ENCODE results near the gene LHX4. TPM values are rescaled to one million over a fixed set of nuclear protein-coding genes. Genes with fewer than 3 reads are reported as not detected.

LHX4 gene
- total RNA-seq, 1 donor from 2014 or later, result 0.12 TPM

DNA sequence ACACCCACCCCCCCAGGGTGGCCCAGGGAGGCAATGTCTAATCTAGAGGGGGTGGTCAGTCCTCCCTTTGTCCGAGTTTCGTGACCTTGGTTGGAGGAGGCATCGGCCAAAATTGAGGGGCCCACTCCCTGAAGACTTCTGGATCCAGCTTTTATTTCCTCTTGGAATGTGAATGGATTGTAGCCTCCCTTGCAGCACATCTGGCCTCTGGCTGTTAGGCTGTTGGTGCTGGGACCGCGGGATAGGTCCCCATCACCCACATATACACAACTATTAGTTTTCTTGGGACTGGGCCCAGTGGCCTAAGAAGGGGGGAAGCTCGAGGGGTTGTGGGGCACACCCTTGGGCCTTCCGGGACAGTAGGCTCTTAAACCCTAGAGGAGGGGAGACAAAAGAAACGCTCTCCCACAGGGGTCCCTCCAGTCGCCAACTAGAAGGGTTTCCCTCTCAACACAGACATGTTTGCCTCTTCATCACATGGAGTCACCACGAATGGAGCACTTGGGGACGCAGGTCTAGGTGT is 2.5 kb downstream of the LHX4 start:
- TF ChIP-seq, protein P1, sequence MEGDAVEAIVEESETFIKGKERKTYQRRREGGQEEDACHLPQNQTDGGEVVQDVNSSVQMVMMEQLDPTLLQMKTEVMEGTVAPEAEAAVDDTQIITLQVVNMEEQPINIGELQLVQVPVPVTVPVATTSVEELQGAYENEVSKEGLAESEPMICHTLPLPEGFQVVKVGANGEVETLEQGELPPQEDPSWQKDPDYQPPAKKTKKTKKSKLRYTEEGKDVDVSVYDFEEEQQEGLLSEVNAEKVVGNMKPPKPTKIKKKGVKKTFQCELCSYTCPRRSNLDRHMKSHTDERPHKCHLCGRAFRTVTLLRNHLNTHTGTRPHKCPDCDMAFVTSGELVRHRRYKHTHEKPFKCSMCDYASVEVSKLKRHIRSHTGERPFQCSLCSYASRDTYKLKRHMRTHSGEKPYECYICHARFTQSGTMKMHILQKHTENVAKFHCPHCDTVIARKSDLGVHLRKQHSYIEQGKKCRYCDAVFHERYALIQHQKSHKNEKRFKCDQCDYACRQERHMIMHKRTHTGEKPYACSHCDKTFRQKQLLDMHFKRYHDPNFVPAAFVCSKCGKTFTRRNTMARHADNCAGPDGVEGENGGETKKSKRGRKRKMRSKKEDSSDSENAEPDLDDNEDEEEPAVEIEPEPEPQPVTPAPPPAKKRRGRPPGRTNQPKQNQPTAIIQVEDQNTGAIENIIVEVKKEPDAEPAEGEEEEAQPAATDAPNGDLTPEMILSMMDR (IDR thresholded peaks at IDR 0.05), result no peak
- DNase-seq (ENCODE audit: low spot score), result no peak
- H3K4me1 Mint-ChIP-seq (ENCODE audit: low read depth), result peaks cover 24% of the 10 kb centered on the region
- no peaks in the 10 kb centered on the region for H3K9me3 Mint-ChIP-seq (ENCODE audit: low read depth)
- H3K36me3 Mint-ChIP-seq (ENCODE audit: low read depth), result no peaks in the 10 kb centered on the region
- peaks cover 67% of the 10 kb centered on the region for H3K27me3 Mint-ChIP-seq (ENCODE audit: low read depth)
- no peak overlapping the region for H3K27ac Mint-ChIP-seq (ENCODE audit: unreplicated experiment)
- no peak overlapping the region for H3K4me3 Mint-ChIP-seq (ENCODE audit: unreplicated experiment)

DNA sequence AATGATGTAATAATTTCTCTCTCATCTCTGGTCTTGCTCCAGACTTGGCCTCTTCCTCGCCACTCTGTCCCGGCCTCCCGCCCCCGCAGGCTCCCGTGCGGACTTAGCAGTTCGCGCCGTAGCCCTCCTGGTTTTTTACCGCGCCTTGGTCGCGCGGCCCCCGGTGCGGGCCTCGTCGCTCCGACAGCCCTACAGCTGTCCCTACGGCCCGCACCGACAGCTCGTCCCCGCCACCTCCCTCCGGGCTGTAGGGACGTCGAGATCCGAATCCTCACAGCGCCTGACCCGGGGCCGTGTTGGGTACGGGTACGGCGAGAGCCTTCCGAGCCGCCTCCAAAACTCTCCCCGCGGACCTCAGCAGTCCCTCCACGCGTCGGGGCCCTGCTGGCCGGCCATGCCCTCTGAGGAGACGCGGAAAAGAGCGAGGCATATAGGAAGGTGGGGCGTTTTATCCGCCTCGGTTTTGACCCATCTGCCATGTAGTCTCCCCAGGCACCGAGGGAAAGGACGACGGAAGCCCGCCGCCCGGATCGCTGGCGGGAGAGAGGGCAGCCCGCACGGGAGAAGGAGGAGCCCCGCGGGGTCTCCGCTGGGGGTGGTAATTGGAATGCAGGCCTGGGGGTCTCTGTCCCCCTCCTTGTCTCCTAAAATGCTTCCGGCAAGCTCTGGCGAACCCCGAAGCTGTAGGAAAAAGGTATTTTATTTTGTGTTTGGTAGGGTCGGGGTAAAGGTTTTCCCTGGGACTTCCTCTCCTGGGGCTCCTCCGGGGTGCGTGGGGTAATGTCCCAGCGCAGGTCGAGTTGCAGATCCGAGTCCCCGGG is 3.3 kb downstream of the LHX4 start:
- no peaks in the 10 kb centered on the region for H3K9me3 Mint-ChIP-seq (ENCODE audit: low read depth)
- H3K4me1 Mint-ChIP-seq (ENCODE audit: low read depth), result peaks cover 24% of the 10 kb centered on the region
- peaks cover 66% of the 10 kb centered on the region for H3K27me3 Mint-ChIP-seq (ENCODE audit: low read depth)
- no peak overlapping the region for H3K27ac Mint-ChIP-seq (ENCODE audit: unreplicated experiment)
- no peak for DNase-seq (ENCODE audit: low spot score)
- TF ChIP-seq, protein P1 (IDR thresholded peaks at IDR 0.05), result no peak
- no peaks in the 10 kb centered on the region for H3K36me3 Mint-ChIP-seq (ENCODE audit: low read depth)
- H3K4me3 Mint-ChIP-seq (ENCODE audit: unreplicated experiment), result no peak overlapping the region

DNA sequence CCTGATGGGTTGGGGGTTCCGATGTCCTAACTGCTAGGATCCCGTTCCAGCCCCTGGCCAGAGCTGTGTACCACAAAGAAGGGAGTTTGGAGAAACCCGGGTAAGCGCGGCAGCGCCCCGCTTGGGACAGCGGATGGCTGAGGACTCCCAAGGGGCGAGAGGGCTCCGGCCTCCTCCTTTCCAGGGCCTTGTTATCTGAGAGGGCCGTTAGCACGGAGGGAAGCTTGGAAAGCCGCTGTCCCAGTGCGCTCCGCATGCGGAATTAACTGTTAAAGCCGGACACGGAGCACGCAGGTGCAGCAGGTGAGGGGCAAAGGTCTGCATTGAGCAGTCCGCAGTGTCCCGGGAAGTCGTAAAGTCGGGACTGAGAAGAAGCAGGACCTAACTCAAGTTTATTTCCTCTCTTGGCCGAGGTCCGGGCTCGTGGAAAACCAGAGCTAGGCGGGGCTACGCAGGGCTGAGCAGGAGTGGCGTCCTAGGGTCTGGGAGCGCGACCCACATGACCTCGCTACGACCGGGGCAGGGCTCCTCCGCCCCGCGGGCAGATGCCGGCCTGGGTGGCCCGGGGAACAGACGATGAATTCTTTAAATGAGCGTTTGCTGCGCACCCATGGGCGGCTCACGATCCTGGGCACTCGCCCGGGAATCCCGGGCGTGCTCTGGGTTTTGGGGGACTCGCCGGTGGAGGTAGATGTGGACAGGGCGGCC is 4.5 kb downstream of the LHX4 start:
- Mint-ChIP-seq H3K27ac (ENCODE audit: unreplicated experiment) (no peak overlapping the region), H3K9me3 (ENCODE audit: low read depth) (no peaks in the 10 kb centered on the region), H3K27me3 (ENCODE audit: low read depth) (peaks cover 72% of the 10 kb centered on the region), H3K4me1 (ENCODE audit: low read depth) (peaks cover 24% of the 10 kb centered on the region), H3K36me3 (ENCODE audit: low read depth) (no peaks in the 10 kb centered on the region), H3K4me3 (ENCODE audit: unreplicated experiment) (no peak overlapping the region)
- TF ChIP-seq, protein P1 (IDR thresholded peaks at IDR 0.05), result no peak
- no peak for DNase-seq (ENCODE audit: low spot score)

GRCh38 chr1:180235077-180235501 is 5.0 kb downstream of the LHX4 start:
- no peaks in the 10 kb centered on the region for H3K36me3 Mint-ChIP-seq (ENCODE audit: low read depth)
- TF ChIP-seq, protein P1 (IDR thresholded peaks at IDR 0.05), result no peak
- no peak overlapping the region for H3K4me3 Mint-ChIP-seq (ENCODE audit: unreplicated experiment)
- DNase-seq (ENCODE audit: low spot score), result peak; percentile 76
- no peaks in the 10 kb centered on the region for H3K9me3 Mint-ChIP-seq (ENCODE audit: low read depth)
- H3K27ac Mint-ChIP-seq (ENCODE audit: unreplicated experiment), result no peak overlapping the region
- peaks cover 77% of the 10 kb centered on the region for H3K27me3 Mint-ChIP-seq (ENCODE audit: low read depth)
- H3K4me1 Mint-ChIP-seq (ENCODE audit: low read depth), result peaks cover 24% of the 10 kb centered on the region

DNA sequence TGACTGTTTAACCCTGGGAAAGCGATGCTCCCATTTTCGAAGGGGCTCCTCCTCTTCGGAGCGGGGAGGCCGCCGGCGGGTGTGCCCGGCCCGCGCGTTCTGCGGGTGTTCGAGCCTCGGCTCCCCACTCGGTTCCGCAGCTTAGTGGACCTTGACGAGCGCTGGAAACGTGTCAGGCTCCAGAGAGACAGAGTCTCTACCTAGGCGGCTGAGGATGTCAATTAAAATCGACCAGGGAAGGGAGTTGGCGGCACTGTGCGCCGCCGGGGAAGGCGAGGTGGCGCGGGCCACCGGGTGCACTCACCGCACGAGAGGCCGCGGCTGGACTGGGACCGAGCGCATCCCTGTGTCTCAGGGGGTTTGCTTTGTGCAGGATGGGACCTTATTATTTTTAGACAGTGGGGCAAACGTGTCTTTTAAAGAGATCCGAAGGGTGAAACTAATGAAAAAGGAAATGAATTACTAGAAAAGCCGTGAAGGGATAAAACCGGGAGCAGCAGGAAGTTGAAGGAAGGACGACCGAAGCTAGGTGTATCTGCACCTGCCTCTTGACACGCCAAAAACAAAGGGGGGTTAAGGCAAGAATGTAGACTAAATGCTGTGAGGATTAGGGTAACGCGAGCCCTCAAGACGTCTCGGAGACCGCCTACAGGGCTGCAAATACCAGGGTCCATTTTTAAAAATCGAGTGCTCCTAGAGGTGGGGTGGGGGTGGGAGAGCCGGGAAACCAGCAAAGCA is 5.6 kb downstream of the LHX4 start:
- no peak overlapping the region for H3K27ac Mint-ChIP-seq (ENCODE audit: unreplicated experiment)
- DNase-seq (ENCODE audit: low spot score), result no peak
- peaks cover 83% of the 10 kb centered on the region for H3K27me3 Mint-ChIP-seq (ENCODE audit: low read depth)
- TF ChIP-seq, protein P1 (IDR thresholded peaks at IDR 0.05), result no peak
- peaks cover 24% of the 10 kb centered on the region for H3K4me1 Mint-ChIP-seq (ENCODE audit: low read depth)
- no peaks in the 10 kb centered on the region for H3K36me3 Mint-ChIP-seq (ENCODE audit: low read depth)
- no peaks in the 10 kb centered on the region for H3K9me3 Mint-ChIP-seq (ENCODE audit: low read depth)
- H3K4me3 Mint-ChIP-seq (ENCODE audit: unreplicated experiment), result no peak overlapping the region
